GM20000 (cell line): ENCODE results near the gene NBDY.

Source experiments
- DNase-seq: peaks from one replicate; pipeline ENCODE4 v3.0.0; 2012; ENCODE audit warnings: low spot score
- TF ChIP-seq, protein P1 (sequence below): IDR thresholded peaks from 2 replicates; pipeline ENCODE4 v1.5.1; 2012; ENCODE audit warnings: mild to moderate bottlenecking, control low read depth; ENCODE audit errors: extremely low read depth, missing control alignments

NBDY gene

GRCh38 chrX:56761167-56761566, 32.1 kb downstream of the NBDY start:
- TF ChIP-seq, protein P1, sequence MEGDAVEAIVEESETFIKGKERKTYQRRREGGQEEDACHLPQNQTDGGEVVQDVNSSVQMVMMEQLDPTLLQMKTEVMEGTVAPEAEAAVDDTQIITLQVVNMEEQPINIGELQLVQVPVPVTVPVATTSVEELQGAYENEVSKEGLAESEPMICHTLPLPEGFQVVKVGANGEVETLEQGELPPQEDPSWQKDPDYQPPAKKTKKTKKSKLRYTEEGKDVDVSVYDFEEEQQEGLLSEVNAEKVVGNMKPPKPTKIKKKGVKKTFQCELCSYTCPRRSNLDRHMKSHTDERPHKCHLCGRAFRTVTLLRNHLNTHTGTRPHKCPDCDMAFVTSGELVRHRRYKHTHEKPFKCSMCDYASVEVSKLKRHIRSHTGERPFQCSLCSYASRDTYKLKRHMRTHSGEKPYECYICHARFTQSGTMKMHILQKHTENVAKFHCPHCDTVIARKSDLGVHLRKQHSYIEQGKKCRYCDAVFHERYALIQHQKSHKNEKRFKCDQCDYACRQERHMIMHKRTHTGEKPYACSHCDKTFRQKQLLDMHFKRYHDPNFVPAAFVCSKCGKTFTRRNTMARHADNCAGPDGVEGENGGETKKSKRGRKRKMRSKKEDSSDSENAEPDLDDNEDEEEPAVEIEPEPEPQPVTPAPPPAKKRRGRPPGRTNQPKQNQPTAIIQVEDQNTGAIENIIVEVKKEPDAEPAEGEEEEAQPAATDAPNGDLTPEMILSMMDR: no peak
- no peak for DNase-seq

GRCh38 chrX:56762220-56762619, 33.2 kb downstream of the NBDY start:
- DNase-seq: no peak
- TF ChIP-seq, protein P1: no peak

GRCh38 chrX:56762707-56763555, 33.9 kb downstream of the NBDY start:
- DNase-seq: no peak
- TF ChIP-seq, protein P1: no peak

DNA sequence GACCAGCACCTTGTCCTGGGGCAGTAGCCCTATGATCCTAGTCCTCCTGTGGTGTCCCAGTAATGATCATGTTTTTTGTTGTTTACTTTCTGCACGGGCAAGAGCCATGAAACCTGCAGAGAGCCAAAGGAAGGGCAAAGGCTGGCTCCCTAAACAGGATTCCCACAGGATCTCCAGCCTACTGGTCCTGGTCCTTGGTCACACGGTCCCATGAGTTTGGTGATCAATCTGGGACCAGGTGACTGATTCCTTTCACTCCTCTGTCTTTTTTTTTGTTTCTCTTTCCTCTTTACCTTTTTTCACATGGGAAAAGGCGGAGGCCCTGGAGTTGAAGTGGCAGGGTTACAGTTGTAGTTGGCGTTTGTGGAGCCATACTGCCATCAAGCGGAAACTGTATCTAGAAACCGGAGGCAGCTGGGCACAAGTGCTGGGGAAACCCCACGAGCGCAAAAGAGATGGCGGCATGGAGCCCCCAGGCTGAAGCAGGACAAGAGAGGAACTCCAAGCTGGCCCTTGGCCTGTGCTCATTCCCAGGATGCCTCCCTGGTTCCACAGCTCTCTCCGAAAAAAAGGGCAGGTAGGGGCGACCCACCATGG, 34.6 kb downstream of the NBDY start:
- DNase-seq: no peak
- TF ChIP-seq, protein P1: no peak

DNA sequence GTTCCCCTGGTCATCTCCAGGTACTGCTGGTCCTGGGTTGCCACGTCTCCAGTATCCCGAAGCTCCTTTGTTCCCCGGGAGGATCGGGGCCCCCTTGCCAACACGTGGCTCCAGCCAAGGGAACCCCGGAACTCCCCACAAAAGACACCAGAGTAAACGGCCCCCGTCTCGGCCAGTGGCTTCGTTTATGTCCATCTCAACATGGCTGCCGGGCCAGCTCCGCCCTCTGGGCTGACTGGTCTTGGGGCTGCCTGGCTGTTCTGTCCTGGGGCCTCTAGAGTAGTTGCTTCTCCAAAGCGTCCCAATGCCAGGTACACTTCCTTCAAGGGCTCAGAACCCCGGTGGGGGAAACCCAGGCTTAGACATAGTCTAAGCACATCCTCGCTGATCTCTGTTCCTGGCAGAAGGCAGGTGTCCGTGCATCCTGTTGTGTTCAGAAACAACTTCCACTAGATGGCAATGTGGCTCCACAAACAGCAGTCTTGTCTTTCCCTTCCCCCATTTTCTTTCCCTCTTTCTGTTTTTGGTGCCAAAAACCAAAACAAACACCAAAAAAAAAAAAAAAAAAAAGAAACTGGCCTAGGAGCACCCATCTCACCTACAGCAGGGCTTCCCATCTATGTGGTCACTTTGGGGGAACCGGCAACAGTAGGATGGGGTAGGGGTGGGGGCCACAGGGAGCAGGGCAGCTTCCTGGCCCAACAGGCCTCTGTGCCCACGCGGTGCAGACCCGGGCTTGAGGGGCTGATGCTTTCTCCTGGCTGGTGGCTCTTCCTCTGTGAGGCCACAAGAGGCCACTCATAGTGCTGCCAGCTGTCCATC, 35.3 kb downstream of the NBDY start:
- TF ChIP-seq, protein P1: peak; percentile 19
- peak; percentile 67 for DNase-seq

GRCh38 chrX:56764975-56765791, 36.1 kb downstream of the NBDY start:
- DNase-seq: peak; percentile 63
- TF ChIP-seq, protein P1: no peak
